ENCODE measurements around the gene SHISA5. TPM values are rescaled to one million over a fixed set of nuclear protein-coding genes. Genes with fewer than 3 reads are reported as not detected.

The SHISA5 gene
- total and polyA plus RNA-seq, 10 of the 15 experiments (the other 5 are each of a cell fraction or from before 2014, with no cell fraction given): 17.1 to 148 (median 67.3) TPM

DNA sequence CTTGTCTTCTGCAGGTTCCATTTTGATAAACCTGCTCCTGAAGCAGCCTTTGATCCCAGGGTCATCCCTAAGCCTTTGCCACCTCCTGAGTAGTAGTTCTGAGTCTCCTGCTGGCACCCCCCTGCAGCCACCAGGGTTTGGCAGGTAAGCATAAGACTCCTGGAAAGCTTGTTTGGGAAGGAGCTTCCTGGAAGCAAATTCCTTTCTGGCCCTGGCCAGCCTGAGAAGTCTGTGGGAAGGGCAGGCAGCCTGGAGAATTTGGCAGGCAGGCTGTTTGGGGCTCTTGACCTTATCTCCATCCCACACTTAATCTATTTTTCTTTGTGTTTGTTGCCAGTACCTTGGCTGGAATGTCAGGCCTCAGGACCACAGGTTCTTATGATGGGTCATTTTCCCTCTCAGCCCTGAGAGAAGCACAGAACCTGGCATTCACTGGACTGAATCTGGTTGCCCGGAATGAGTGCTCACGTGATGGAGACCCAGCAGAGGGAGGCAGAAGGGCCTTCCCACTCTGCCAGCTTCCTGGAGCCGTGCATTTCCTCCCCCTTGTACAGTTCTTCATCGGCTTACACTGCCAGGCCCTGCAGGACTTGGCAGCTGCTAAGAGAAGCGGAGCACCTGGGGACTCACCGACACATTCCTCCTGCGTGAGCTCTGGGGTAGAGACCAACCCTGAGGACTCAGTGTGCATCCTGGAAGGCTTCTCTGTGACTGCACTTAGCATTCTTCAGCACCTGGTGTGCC, 44.0 kb downstream of the SHISA5 start (continued):
- TF ChIP-seq ZSCAN29 (IDR thresholded peaks at IDR 0.05) (no peak), FOS (IDR thresholded peaks at IDR 0.05; ENCODE audit: borderline replicate concordance, extremely low read depth, insufficient read length) (no peak), NR2C2 (IDR thresholded peaks at IDR 0.05; ENCODE audit: borderline replicate concordance, control insufficient read depth, insufficient read length, low read depth) (no peak)

DNA sequence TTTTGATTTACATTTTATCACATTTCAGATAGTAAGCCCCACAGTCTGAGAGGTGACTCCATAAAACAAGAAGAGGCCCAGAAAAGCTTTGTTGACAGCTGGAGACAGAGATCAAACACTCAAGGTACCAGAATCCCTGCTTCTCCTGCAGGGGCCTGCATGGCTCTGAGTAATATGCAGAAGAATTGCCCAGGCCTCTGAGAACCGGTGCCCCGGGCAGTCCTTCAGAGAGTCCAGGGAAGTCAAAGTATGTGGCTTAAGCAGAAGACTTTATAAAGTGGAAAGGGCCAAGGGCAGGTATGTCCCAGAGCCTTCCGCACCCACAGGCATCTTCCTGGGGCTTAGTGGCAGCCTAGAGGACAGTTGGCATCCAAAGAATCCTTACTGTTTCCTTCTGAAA, 44.6 kb downstream of the SHISA5 start:
- 94% methylated on average over 3 of the region's 3 CpGs for WGBS (ENCODE audit: insufficient coverage, insufficient replicate concordance, low lambda C conversion rate, missing lambda C conversion rate)
- POLR2A ChIA-PET: no interaction called here
- peaks cover 13 to 23% of the 10 kb centered on the region in 2 experiments for H3K36me3 ChIP-seq (ENCODE audit: control insufficient read depth in 2 of 2, insufficient read depth in 2 of 2, low read length in 1 of 2)
- TF ChIP-seq SREBF2 (IDR thresholded peaks at IDR 0.05; ENCODE audit: low read length) (no peak), DPF2 (IDR thresholded peaks at IDR 0.05) (no peak), MYC (IDR thresholded peaks at IDR 0.05; ENCODE audit: insufficient read depth, insufficient read length, insufficient replicate concordance, low read length, severe bottlenecking) (no peak), RAD21 (IDR thresholded peaks at IDR 0.05; ENCODE audit: insufficient read depth, low read depth, low read length) (no peak), ASH2L (IDR thresholded peaks at IDR 0.05; ENCODE audit: borderline replicate concordance, low read depth) (no peak), ESRRA (IDR thresholded peaks at IDR 0.05; ENCODE audit: low read length) (no peak), NR2F1 (conservative IDR thresholded peaks at IDR 0.05) (no peak), PAX5 (IDR thresholded peaks at IDR 0.05; ENCODE audit: borderline replicate concordance, low read depth, low read length) (no peak), FOS (IDR thresholded peaks at IDR 0.05; ENCODE audit: borderline replicate concordance, extremely low read depth, insufficient read length) (no peak), ETV6 (conservative IDR thresholded peaks at IDR 0.05 in 1 of 2, IDR thresholded peaks at IDR 0.05 in 1 of 2; ENCODE audit: borderline replicate concordance in 1 of 2, low read depth in 1 of 2) (no peak), TAF1 (IDR thresholded peaks at IDR 0.05; ENCODE audit: borderline replicate concordance, low read depth, low read length) (no peak)
- TF ChIP-seq, protein P1, sequence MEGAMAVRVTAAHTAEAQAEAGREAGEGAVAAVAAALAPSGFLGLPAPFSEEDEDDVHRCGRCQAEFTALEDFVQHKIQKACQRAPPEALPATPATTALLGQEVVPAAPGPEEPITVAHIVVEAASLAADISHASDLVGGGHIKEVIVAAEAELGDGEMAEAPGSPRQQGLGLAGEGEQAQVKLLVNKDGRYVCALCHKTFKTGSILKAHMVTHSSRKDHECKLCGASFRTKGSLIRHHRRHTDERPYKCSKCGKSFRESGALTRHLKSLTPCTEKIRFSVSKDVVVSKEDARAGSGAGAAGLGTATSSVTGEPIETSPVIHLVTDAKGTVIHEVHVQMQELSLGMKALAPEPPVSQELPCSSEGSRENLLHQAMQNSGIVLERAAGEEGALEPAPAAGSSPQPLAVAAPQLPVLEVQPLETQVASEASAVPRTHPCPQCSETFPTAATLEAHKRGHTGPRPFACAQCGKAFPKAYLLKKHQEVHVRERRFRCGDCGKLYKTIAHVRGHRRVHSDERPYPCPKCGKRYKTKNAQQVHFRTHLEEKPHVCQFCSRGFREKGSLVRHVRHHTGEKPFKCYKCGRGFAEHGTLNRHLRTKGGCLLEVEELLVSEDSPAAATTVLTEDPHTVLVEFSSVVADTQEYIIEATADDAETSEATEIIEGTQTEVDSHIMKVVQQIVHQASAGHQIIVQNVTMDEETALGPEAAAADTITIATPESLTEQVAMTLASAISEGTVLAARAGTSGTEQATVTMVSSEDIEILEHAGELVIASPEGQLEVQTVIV (IDR thresholded peaks at IDR 0.05; ENCODE audit: borderline replicate concordance, partially characterized antibody): no peak
- TF ChIP-seq, protein P2, sequence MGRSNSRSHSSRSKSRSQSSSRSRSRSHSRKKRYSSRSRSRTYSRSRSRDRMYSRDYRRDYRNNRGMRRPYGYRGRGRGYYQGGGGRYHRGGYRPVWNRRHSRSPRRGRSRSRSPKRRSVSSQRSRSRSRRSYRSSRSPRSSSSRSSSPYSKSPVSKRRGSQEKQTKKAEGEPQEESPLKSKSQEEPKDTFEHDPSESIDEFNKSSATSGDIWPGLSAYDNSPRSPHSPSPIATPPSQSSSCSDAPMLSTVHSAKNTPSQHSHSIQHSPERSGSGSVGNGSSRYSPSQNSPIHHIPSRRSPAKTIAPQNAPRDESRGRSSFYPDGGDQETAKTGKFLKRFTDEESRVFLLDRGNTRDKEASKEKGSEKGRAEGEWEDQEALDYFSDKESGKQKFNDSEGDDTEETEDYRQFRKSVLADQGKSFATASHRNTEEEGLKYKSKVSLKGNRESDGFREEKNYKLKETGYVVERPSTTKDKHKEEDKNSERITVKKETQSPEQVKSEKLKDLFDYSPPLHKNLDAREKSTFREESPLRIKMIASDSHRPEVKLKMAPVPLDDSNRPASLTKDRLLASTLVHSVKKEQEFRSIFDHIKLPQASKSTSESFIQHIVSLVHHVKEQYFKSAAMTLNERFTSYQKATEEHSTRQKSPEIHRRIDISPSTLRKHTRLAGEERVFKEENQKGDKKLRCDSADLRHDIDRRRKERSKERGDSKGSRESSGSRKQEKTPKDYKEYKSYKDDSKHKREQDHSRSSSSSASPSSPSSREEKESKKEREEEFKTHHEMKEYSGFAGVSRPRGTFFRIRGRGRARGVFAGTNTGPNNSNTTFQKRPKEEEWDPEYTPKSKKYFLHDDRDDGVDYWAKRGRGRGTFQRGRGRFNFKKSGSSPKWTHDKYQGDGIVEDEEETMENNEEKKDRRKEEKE (IDR thresholded peaks at IDR 0.05): no peak

More for the DNA sequence above, 44.6 kb downstream of the SHISA5 start:
- CTCF ChIA-PET: interaction anchor here (1.9 to 2.9 kb wide), 2 partner anchors 48 to 58 kb away, joined by 4 to 8 read pairs; no protein-coding TSS in a partner anchor
- H4K20me1 ChIP-seq (ENCODE audit: control insufficient read depth, insufficient read depth): no peaks in the 10 kb centered on the region
- no peak overlapping the region for H2AFZ ChIP-seq (ENCODE audit: control insufficient read depth, low read depth, low read length)
- RAD21 ChIA-PET (ENCODE audit: unreplicated experiment): no interaction called here
- no peak for FAIRE-seq
- SMC1A ChIA-PET (ENCODE audit: uncharacterized antibody, unreplicated experiment): no interaction called here
- H3K4me2 ChIP-seq (ENCODE audit: control insufficient read depth, insufficient read depth): no peak overlapping the region
- no peak overlapping the region for H3K9ac ChIP-seq (ENCODE audit: control insufficient read depth, insufficient read depth, low read length)
- BruUV-seq (replicated peaks): no TSS peak
- in situ Hi-C loops (cut with MboI): no loop called here
- no peaks in the 10 kb centered on the region for H3K79me2 ChIP-seq (ENCODE audit: control insufficient read depth, insufficient read depth, low read length)
- no peak overlapping the region for H3K4me3 ChIP-seq
- intact Hi-C loops (cut with micrococcal nuclease; ENCODE audit: unreplicated experiment): no loop called here
- H3K27ac ChIP-seq (ENCODE audit: control insufficient read depth, insufficient read depth): no peak overlapping the region
- H3K4me1 ChIP-seq (ENCODE audit: control insufficient read depth, insufficient read depth, low read length): no peaks in the 10 kb centered on the region
- DNase-seq (ENCODE audit: low read depth, low spot score): no peak
- no peaks in the 10 kb centered on the region for H3K27me3 ChIP-seq (replicated peaks in 1 of 2; ENCODE audit: control insufficient read depth in 2 of 2, insufficient read depth in 2 of 2, low read length in 1 of 2)
- H3K9me3 ChIP-seq (replicated peaks; ENCODE audit: control insufficient read depth, insufficient read depth, low read length): no peaks in the 10 kb centered on the region
- no peak for ATAC-seq
